Measurements from ENCODE around the gene UGT1A7.

The UGT1A7 gene

GRCh38 chr2:233803994-233804393 lies 122.3 kb downstream of the UGT1A7 start:
- Histone ChIP-seq H3K4me3 (ENCODE audit: insufficient read depth, low read length, poor library complexity, severe bottlenecking) (no peak overlapping the region), H3K9me3 (ENCODE audit: insufficient read depth, low read length) (no peaks in the 10 kb centered on the region), H3K4me2 (ENCODE audit: low read depth, low read length, poor library complexity, severe bottlenecking) (no peak overlapping the region), H2AFZ (ENCODE audit: low read depth, low read length, severe bottlenecking) (no peak overlapping the region), H3K9ac (ENCODE audit: low read length) (no peak overlapping the region), H3K79me2 (ENCODE audit: insufficient read depth, low read length) (no peaks in the 10 kb centered on the region), H3K27ac (ENCODE audit: low read depth, low read length) (no peak overlapping the region), H3K27me3 (ENCODE audit: low read length) (no peaks in the 10 kb centered on the region), H3F3A (ENCODE audit: insufficient read depth) (no peaks in the 10 kb centered on the region), H3K36me3 (ENCODE audit: low read length) (no peaks in the 10 kb centered on the region), H3K9me2 (replicated peaks; ENCODE audit: insufficient read depth, low read length) (no peaks in the 10 kb centered on the region), H4K20me1 (ENCODE audit: low read depth, low read length) (no peaks in the 10 kb centered on the region)
- TF ChIP-seq, protein P1, sequence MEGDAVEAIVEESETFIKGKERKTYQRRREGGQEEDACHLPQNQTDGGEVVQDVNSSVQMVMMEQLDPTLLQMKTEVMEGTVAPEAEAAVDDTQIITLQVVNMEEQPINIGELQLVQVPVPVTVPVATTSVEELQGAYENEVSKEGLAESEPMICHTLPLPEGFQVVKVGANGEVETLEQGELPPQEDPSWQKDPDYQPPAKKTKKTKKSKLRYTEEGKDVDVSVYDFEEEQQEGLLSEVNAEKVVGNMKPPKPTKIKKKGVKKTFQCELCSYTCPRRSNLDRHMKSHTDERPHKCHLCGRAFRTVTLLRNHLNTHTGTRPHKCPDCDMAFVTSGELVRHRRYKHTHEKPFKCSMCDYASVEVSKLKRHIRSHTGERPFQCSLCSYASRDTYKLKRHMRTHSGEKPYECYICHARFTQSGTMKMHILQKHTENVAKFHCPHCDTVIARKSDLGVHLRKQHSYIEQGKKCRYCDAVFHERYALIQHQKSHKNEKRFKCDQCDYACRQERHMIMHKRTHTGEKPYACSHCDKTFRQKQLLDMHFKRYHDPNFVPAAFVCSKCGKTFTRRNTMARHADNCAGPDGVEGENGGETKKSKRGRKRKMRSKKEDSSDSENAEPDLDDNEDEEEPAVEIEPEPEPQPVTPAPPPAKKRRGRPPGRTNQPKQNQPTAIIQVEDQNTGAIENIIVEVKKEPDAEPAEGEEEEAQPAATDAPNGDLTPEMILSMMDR (IDR thresholded peaks at IDR 0.05; ENCODE audit: insufficient read depth, low read length, poor library complexity, severe bottlenecking): no peak
- no peak for TF ChIP-seq EZH2phosphoT487 (conservative IDR thresholded peaks at IDR 0.05; ENCODE audit: low read length)

- H3K4me2 ChIP-seq (ENCODE audit: low read depth, low read length, poor library complexity, severe bottlenecking): no peak overlapping the region
- TF ChIP-seq, protein P1 (IDR thresholded peaks at IDR 0.05; ENCODE audit: insufficient read depth, low read length, poor library complexity, severe bottlenecking): no peak
- no peaks in the 10 kb centered on the region for H3K9me2 ChIP-seq (replicated peaks; ENCODE audit: insufficient read depth, low read length)
- no peaks in the 10 kb centered on the region for H3K27me3 ChIP-seq (ENCODE audit: low read length)
- H3K27ac ChIP-seq (ENCODE audit: low read depth, low read length): no peak overlapping the region
- H3K36me3 ChIP-seq (ENCODE audit: low read length): no peaks in the 10 kb centered on the region
- no peak overlapping the region for H3K9ac ChIP-seq (ENCODE audit: low read length)
- no peaks in the 10 kb centered on the region for H3K79me2 ChIP-seq (ENCODE audit: insufficient read depth, low read length)
- no peaks in the 10 kb centered on the region for H4K20me1 ChIP-seq (ENCODE audit: low read depth, low read length)
- H2AFZ ChIP-seq (ENCODE audit: low read depth, low read length, severe bottlenecking): no peak overlapping the region
- H3K9me3 ChIP-seq (ENCODE audit: insufficient read depth, low read length): no peaks in the 10 kb centered on the region
- no peak overlapping the region for H3K4me3 ChIP-seq (ENCODE audit: insufficient read depth, low read length, poor library complexity, severe bottlenecking)
- H3F3A ChIP-seq (ENCODE audit: insufficient read depth): no peaks in the 10 kb centered on the region
Measured at GRCh38 chr2:233807215-233807865, 125.6 kb downstream of the UGT1A7 start.

DNA sequence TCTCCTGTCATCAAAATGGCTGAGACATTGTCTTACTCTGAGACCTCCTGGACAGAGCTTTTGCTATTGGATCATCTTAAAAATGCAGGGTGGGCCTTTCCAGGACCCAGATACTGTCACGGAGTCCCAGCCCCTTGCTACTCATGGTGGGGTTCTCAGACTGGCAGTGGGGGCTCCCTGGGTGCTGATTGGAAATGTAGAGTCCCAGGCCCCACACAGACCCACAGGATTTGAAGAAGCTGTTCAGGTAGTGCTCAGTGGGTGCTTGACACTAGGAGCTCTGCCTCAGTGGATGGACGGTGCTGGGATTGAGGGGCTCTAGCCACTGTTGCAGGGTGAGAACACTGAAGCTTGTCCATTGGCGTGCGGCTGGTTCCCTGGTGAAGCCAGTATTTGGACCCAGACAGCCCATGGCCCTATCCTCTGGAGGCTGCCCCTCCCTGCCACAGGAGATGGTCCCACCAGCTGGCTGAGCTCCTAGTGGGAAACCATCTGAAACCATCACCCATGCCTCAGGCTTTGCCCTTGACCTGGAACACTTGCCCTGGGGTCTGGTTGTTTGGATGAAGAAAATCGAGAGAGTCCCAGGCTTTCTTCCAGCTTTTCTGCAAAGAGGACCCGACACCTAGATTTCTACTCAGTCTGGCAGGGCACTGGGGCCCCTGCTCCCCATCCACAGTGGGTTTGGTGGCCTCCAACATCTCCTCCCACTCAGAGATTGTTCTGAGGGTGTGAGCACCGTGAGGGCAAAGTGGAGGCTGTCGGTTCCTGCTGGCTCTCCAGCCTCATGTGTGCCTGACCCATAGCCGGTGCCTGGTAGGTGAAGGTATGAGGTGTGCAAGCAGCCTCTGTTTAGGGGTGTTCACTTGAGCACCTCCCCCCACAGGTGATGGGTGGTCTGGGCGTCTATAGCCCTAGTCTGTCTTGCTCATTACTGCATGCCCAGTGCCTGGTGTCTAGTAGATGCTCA lies 126.5 kb downstream of the UGT1A7 start:
- no peaks in the 10 kb centered on the region for H3F3A ChIP-seq (ENCODE audit: insufficient read depth)
- no peak overlapping the region for H3K4me2 ChIP-seq (ENCODE audit: low read depth, low read length, poor library complexity, severe bottlenecking)
- no peaks in the 10 kb centered on the region for H3K79me2 ChIP-seq (ENCODE audit: insufficient read depth, low read length)
- no peaks in the 10 kb centered on the region for H3K9me3 ChIP-seq (ENCODE audit: insufficient read depth, low read length)
- H3K9me2 ChIP-seq (replicated peaks; ENCODE audit: insufficient read depth, low read length): no peaks in the 10 kb centered on the region
- H2AFZ ChIP-seq (ENCODE audit: low read depth, low read length, severe bottlenecking): no peak overlapping the region
- TF ChIP-seq EZH2phosphoT487 (conservative IDR thresholded peaks at IDR 0.05; ENCODE audit: low read length): no peak
- TF ChIP-seq, protein P1 (IDR thresholded peaks at IDR 0.05; ENCODE audit: insufficient read depth, low read length, poor library complexity, severe bottlenecking): no peak
- no peaks in the 10 kb centered on the region for H3K27me3 ChIP-seq (ENCODE audit: low read length)
- no peak overlapping the region for H3K9ac ChIP-seq (ENCODE audit: low read length)
- no peaks in the 10 kb centered on the region for H4K20me1 ChIP-seq (ENCODE audit: low read depth, low read length)
- H3K27ac ChIP-seq (ENCODE audit: low read depth, low read length): no peak overlapping the region
- no peak overlapping the region for H3K4me3 ChIP-seq (ENCODE audit: insufficient read depth, low read length, poor library complexity, severe bottlenecking)
- H3K36me3 ChIP-seq (ENCODE audit: low read length): no peaks in the 10 kb centered on the region
